ENCODE data around the gene MAP2K3. TPM values are rescaled to one million over a fixed set of nuclear protein-coding genes. Genes with fewer than 3 reads are reported as not detected.
A peak's percentile ranks its signal among the peaks of the same experiment; 100 is the strongest.

Gene MAP2K3
- total RNA-seq (100 to 1,000 TPM in 1 of 2 donors, 10 to 100 TPM in 1; 36.4 to 111 TPM), polyA plus RNA-seq (10 to 100 TPM; 53.9 to 99.5 TPM)
- long read RNA-seq, donor 1, partial matches to known transcripts: 0 of 5 reads
- long read RNA-seq, donor 1, other reads (novel, unspliced or antisense): 0 of 5 reads
- long read RNA-seq, donor 2, partial matches to known transcripts: 0 of 3 reads
- long read RNA-seq, donor 2, other reads (novel, unspliced or antisense): 0 of 3 reads
- long read RNA-seq, donor 3, partial matches to known transcripts: 0 of 6 reads
- long read RNA-seq, donor 3, other reads (novel, unspliced or antisense): 0 of 6 reads
- long read RNA-seq, donor 4, partial matches to known transcripts: 0 of 2 reads
- long read RNA-seq, donor 4, other reads (novel, unspliced or antisense): 0 of 2 reads
- long read RNA-seq, donor 5, transcript MAP2K3-202 (12 exons, 2,303 nt): major isoform, 6 of 7 reads
- long read RNA-seq, donor 5, partial matches to known transcripts: 0 of 7 reads
- long read RNA-seq, donor 5, other reads (novel, unspliced or antisense): 0 of 7 reads

DNA sequence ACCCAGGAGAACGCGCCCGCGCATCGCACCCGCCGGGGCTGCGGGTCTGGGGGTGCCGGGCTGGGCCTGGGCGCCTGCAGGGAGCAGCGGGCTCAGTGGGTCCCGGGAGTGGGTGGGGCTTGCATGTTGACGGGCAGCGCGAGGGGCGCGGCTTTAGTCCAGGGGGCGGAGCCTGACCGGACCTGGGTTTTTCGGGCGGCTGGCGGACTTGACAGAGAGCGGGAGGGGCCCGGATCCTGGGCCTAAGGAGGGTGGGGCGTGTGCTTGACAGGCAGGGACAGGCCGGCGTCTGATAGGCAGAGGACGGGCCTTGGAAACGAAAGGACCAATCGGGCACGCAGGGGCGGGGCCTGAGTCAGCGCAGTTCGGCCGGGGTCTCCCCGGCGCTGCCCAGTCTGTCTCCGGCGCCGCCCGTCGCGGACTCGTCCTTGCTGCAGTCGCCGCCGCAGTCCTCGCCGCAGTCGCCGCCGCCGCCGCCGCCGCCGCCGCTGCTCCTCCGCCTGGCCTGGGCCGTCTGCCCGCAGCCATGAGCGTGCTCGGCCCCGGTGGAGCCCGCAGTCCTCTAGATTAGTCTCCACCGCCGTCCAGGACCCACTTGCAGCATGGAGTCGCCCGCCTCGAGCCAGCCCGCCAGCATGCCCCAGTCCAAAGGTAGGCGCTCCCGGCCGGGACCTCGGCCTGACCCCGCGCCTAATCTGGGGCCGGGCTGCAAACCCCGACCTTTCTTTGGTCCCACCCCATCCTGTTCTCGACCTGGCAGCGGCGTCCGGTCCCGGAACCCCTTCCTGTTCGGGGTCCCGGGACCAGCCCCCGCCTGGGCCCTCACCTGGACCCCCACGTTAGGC is at the start of gene MAP2K3:
TSS of gene MAP2K3 (plus strand) at position 393 of the 845 bp plus-strand sequence. CDS start at position 603, 210 bp downstream.
- ATAC-seq (ENCODE audit: insufficient read depth, low FRiP score) (peak; percentile 81), DNase-seq (peak; percentile 99)
- TF ChIP-seq, protein P1, sequence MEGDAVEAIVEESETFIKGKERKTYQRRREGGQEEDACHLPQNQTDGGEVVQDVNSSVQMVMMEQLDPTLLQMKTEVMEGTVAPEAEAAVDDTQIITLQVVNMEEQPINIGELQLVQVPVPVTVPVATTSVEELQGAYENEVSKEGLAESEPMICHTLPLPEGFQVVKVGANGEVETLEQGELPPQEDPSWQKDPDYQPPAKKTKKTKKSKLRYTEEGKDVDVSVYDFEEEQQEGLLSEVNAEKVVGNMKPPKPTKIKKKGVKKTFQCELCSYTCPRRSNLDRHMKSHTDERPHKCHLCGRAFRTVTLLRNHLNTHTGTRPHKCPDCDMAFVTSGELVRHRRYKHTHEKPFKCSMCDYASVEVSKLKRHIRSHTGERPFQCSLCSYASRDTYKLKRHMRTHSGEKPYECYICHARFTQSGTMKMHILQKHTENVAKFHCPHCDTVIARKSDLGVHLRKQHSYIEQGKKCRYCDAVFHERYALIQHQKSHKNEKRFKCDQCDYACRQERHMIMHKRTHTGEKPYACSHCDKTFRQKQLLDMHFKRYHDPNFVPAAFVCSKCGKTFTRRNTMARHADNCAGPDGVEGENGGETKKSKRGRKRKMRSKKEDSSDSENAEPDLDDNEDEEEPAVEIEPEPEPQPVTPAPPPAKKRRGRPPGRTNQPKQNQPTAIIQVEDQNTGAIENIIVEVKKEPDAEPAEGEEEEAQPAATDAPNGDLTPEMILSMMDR (IDR thresholded peaks at IDR 0.05; ENCODE audit: control extremely low read depth, extremely low read depth): no peak
- Histone ChIP-seq H3K9ac (ENCODE audit: insufficient read depth in 1 of 2, low read length in 2 of 2) (peak within 1 kb of the TSS in 1 of 2 donors; percentile 34), H3K9me3 (ENCODE audit: control insufficient read depth in 4 of 4, insufficient read depth in 3 of 4, low read length in 3 of 4) (no peaks in the 10 kb centered on the region), H3K4me3 (peak within 1 kb of the TSS; percentile 82), H3K27ac (ENCODE audit: low read depth in 1 of 2, low read length in 1 of 2) (peak within 1 kb of the TSS; percentile 97), H3K27me3 (ENCODE audit: control insufficient read depth in 3 of 3, insufficient read depth in 3 of 3, low read length in 2 of 3) (peaks cover 0 to 4% (median 0%) of the 10 kb centered on the region in 3 donors), H3K4me1 (ENCODE audit: control insufficient read depth in 5 of 5, insufficient read depth in 5 of 5, low read length in 5 of 5) (peaks cover 7 to 48% (median 28%) of the 10 kb centered on the region in 5 donors), H3K36me3 (ENCODE audit: control insufficient read depth in 4 of 4, insufficient read depth in 4 of 4, low read length in 4 of 4) (no peaks in the 10 kb centered on the region)
- WGBS, 2 donors: 0 to 1% methylated on average over 81 to 88 of the region's 88 CpGs

DNA sequence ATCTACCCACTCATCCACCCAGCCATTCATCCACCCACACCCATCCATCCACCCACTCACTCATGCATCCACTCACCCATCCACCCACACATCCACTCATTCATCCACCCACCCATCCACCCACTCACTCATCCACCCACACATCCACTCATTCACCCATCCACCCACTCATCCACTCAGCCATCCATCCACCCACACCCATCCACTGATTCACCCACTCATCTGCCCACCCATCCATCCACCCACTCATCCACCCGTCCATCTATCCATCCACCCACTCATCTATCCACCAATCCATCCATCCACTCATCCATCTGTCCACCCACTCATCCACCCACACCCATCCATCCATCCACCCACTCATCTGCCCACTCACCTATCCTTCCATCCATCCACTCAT is 48.6 kb upstream of the MAP2K3 start:
- TF ChIP-seq, protein P1 (IDR thresholded peaks at IDR 0.05; ENCODE audit: control extremely low read depth, extremely low read depth): no peak
- H3K27me3 ChIP-seq (ENCODE audit: control insufficient read depth in 3 of 3, insufficient read depth in 3 of 3, low read length in 2 of 3): no peaks in the 10 kb centered on the region
- WGBS, 2 donors: 89 to 91% methylated on average over 1 of the region's 1 CpG
- no peaks in the 10 kb centered on the region for H3K4me1 ChIP-seq (ENCODE audit: control insufficient read depth in 5 of 5, insufficient read depth in 5 of 5, low read length in 5 of 5)
- ATAC-seq (ENCODE audit: insufficient read depth, low FRiP score): no peak
- no peak overlapping the region for H3K27ac ChIP-seq (ENCODE audit: low read depth in 1 of 2, low read length in 1 of 2)
- no peak for DNase-seq
- peaks cover 0 to 6% (median 1%) of the 10 kb centered on the region in 4 donors for H3K9me3 ChIP-seq (ENCODE audit: control insufficient read depth in 4 of 4, insufficient read depth in 3 of 4, low read length in 3 of 4)
- H3K4me3 ChIP-seq: no peak overlapping the region
- no peaks in the 10 kb centered on the region for H3K36me3 ChIP-seq (ENCODE audit: control insufficient read depth in 4 of 4, insufficient read depth in 4 of 4, low read length in 4 of 4)
- no peak overlapping the region for H3K9ac ChIP-seq (ENCODE audit: insufficient read depth in 1 of 2, low read length in 2 of 2)

DNA sequence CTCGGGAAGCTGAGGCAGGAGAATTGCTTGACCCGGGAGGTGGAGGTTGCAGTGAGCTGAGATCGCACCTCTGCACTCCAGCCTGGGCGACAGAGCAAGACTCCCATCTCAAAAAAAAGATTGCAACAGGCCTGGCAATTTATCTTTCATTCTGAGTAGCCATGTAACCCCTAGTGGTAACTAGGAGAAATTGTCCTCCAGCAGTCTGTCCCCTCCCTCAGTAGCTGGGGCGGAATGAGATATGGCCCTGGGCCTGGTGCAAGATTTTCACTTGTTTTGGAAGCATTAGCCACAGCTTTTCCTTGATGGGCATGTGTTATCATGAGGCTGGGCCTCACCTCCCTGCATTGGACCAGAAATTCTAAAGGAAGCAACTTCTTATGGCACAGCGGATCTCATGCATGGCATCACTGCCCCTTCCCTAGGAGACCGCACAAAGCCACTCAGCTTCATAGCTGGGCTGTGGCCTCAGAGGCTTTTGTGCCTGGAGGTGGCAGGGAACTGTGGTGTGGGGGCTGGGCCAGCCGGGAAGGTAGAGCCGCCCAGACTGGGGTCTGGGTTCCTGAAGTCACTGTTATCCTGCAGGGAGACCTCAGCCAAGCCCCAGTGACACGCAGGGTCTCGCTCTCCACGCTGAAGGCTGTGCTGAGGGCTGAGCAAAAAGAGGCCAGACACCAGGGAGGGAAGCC is 44.7 kb upstream of the MAP2K3 start:
- DNase-seq: no peak
- Histone ChIP-seq H3K9me3 (ENCODE audit: control insufficient read depth in 4 of 4, insufficient read depth in 3 of 4, low read length in 3 of 4) (no peaks in the 10 kb centered on the region), H3K9ac (ENCODE audit: insufficient read depth in 1 of 2, low read length in 2 of 2) (no peak overlapping the region), H3K4me3 (no peak overlapping the region), H3K27ac (ENCODE audit: low read depth in 1 of 2, low read length in 1 of 2) (no peak overlapping the region), H3K36me3 (ENCODE audit: control insufficient read depth in 4 of 4, insufficient read depth in 4 of 4, low read length in 4 of 4) (peaks cover 0 to 21% (median 0%) of the 10 kb centered on the region in 4 donors), H3K4me1 (ENCODE audit: control insufficient read depth in 5 of 5, insufficient read depth in 5 of 5, low read length in 5 of 5) (no peaks in the 10 kb centered on the region), H3K27me3 (ENCODE audit: control insufficient read depth in 3 of 3, insufficient read depth in 3 of 3, low read length in 2 of 3) (no peaks in the 10 kb centered on the region)
- 84 to 91% methylated on average over 12 of the region's 12 CpGs for WGBS, 2 donors
- ATAC-seq (ENCODE audit: insufficient read depth, low FRiP score): no peak
- TF ChIP-seq, protein P1 (IDR thresholded peaks at IDR 0.05; ENCODE audit: control extremely low read depth, extremely low read depth): no peak
